Transverse colon (tissue), 4 donors: ENCODE results near the gene CHCHD6. TPM values are rescaled to one million over a fixed set of nuclear protein-coding genes. Genes with fewer than 3 reads are reported as not detected.

ENCODE experiments used
- DNase-seq: peaks from one replicate; pipeline ENCODE4 v3.0.0-alpha.2; 2019
- H3K27ac ChIP-seq, 4 donors: fragments of 200-600 bp; sonication (generic); 2 replicates each; pipeline ENCODE4 v1.5.1; 2016 to 2018; ENCODE audit warnings: inconsistent platforms in 4 of 4
- H3K27me3 ChIP-seq: fragments of 200-600 bp; sonication (generic); 2 replicates; pipeline ENCODE4 v1.5.1; 2017; ENCODE audit warnings: inconsistent platforms
- H3K36me3 ChIP-seq, 4 donors: fragments of 200-600 bp; sonication (generic); 2 replicates each; pipeline ENCODE4 v1.5.1; 2017 to 2019; ENCODE audit warnings: inconsistent platforms in 4 of 4
- H3K4me1 ChIP-seq, 4 donors: fragments of 200-600 bp; sonication (generic); 2 replicates each; pipeline ENCODE4 v1.5.1; 2017 to 2020; ENCODE audit warnings: inconsistent platforms in 4 of 4
- H3K4me3 ChIP-seq, 4 donors: fragments of 200-600 bp; sonication (generic); 1 replicate in 1 of 4; 2 replicates in 3 of 4; pipeline versions ENCODE4 v1.5.1 to v1.6.1; 2017 to 2019; ENCODE audit warnings: inconsistent platforms in 4 of 4
- H3K9me3 ChIP-seq, 2 donors: fragments of 200-600 bp; sonication (generic); 2 replicates each; pipeline ENCODE4 v1.5.1; 2017 to 2019; ENCODE audit warnings: inconsistent platforms in 2 of 2
- EP300 ChIP-seq: sonication (generic); formaldehyde crosslinking; IDR thresholded peaks from one replicate; pipeline ENCODE4 v1.6.1; 2017; ENCODE audit warnings: antibody characterized with exemption, low read depth
- POLR2A ChIP-seq: fragments of 450-650 bp; IDR thresholded peaks from one replicate; pipeline ENCODE4 v1.6.1; 2016; ENCODE audit warnings: antibody characterized with exemption, mild to moderate bottlenecking, moderate library complexity
- POLR2AphosphoS5 ChIP-seq, 3 donors: sonication (generic); formaldehyde crosslinking; IDR thresholded peaks; one replicate each; pipeline ENCODE4 v1.6.1; 2016; ENCODE audit warnings: antibody characterized with exemption in 3 of 3
- WGBS, 2 donors: methylation state at CpG; one replicate each; pipeline ENCODE4 v1.1.5; 2018; ENCODE audit warnings: low coverage in 1 of 2; 5-methylcytosine and 5-hydroxymethylcytosine counted together
- in situ Hi-C, 4 donors: fragments of 200-750 bp; cut with MboI; loops; one replicate each; pipeline versions ENCODE4 v1.15.0 to v1.15.1; 2017; ENCODE audit warnings: low sequenced_read_pairs in 3 of 4, low pct_ligation_motif_present in 1 of 4, low pct_unique_long_range_greater_than_20kb in 1 of 4
- intact Hi-C: fragments of 100-400 bp; cut with DNase I; formaldehyde crosslinking; loops from one replicate; pipeline ENCODE4 v1.15.1; 2023; ENCODE audit warnings: low total_unique reads
- total RNA-seq, 4 donors: library from RNA; depleted of rRNA; stranded (reverse); fragments of >200 nt; gene quantifications; one replicate each; pipeline ENCODE4 v1.1.0, GENCODE V29; 2016
- TF ChIP-seq, protein P1 (sequence below), 5 experiments: fragments of 200-600 bp in 3 of 5; fragments of 450-650 bp in 2 of 5; sonication (generic) in 3 of 5; IDR thresholded peaks; 1 replicate in 2 of 5; 2 replicates in 3 of 5; pipeline ENCODE4 v1.5.1; 2016 to 2017; ENCODE audit warnings: antibody characterized with exemption in 5 of 5, inconsistent platforms in 3 of 5, mild to moderate bottlenecking in 2 of 5, moderate library complexity in 1 of 5

Gene CHCHD6
- total RNA-seq, 4 donors from 2014 or later, result 4.6 to 12.1 (median 5.3) TPM

DNA sequence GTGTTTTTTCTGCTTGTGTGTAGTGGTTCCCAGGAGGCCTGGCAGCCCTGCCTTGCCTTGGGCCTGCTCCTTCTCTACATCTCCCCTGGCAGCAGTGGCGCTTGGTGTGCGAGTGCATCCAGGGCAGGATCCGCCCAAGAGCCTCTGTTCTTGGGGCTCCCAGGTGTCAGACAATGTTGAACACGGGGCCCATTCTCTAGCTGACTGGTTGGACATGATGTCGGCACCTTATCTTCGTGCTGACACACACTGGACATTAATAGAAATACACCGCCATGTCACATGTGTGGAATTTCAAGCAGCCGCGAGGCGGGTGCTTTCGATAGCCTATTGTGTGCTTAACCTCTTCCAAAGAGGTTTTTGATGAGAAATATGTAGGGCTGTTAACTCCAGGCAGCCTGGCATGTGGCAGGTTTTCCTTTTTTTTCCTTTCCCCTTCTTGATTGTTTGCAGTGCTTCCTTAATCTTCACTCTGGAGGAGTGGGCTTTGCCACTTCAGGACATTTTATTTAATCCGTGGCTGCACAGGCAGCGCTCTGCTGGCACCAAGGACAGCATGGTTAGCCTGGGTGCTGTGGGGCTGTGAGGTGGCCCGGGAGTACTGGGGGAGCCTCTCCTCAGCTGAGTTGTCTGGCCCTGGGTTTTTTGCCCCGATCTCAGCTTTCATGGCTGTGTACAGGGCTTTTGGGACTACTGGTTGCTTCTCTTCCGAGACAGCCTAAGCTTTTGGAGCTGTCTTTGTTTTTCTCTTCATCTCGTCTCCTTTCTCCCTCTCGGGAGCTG lies 42.5 kb downstream of the CHCHD6 start:
- TF ChIP-seq, protein P1, sequence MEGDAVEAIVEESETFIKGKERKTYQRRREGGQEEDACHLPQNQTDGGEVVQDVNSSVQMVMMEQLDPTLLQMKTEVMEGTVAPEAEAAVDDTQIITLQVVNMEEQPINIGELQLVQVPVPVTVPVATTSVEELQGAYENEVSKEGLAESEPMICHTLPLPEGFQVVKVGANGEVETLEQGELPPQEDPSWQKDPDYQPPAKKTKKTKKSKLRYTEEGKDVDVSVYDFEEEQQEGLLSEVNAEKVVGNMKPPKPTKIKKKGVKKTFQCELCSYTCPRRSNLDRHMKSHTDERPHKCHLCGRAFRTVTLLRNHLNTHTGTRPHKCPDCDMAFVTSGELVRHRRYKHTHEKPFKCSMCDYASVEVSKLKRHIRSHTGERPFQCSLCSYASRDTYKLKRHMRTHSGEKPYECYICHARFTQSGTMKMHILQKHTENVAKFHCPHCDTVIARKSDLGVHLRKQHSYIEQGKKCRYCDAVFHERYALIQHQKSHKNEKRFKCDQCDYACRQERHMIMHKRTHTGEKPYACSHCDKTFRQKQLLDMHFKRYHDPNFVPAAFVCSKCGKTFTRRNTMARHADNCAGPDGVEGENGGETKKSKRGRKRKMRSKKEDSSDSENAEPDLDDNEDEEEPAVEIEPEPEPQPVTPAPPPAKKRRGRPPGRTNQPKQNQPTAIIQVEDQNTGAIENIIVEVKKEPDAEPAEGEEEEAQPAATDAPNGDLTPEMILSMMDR (IDR thresholded peaks at IDR 0.05), result no peak
- TF ChIP-seq POLR2AphosphoS5 (IDR thresholded peaks at IDR 0.05), result no peak
- no peak for TF ChIP-seq POLR2A
- TF ChIP-seq EP300, result no peak

DNA sequence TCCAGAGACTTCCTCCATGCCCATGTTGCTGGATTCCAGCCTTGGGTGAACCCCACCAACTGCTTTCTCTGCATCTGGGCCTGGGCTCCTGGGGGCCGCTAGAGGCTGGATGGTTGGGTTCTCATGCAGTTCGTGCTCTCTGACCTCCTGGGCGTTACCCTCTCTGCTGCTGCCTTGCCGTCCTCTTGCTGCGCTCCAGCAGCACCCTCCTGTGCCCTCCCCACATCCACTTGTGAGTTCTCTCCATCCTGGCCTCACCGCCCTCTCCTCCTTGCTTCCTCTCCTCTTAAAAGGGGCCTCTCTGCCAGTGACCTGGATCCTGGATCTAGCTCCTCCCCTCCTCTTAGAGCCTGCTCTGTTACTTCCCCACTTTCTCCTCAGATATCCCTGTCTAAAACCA lies 43.7 kb downstream of the CHCHD6 start:
- DNase-seq, result no peak
- 93 to 94% methylated on average over 3 to 6 of the region's 6 CpGs for WGBS, 2 donors
- no peak overlapping the region for H3K27ac ChIP-seq
- H3K4me3 ChIP-seq, result no peak overlapping the region
- H3K36me3 ChIP-seq, result no peaks in the 10 kb centered on the region
- no peaks in the 10 kb centered on the region for H3K9me3 ChIP-seq
- no peak for TF ChIP-seq POLR2AphosphoS5 (IDR thresholded peaks at IDR 0.05)
- TF ChIP-seq, protein P1 (IDR thresholded peaks at IDR 0.05), result no peak
- no peak for TF ChIP-seq POLR2A
- no peak for TF ChIP-seq EP300
- intact Hi-C loops, result no loop called here
- in situ Hi-C loops, result loop anchor here in 1 of 4 donors (25.0 kb wide), 1 partner anchor 715 kb away; no protein-coding TSS in a partner anchor
- peaks cover 0 to 9% (median 2%) of the 10 kb centered on the region in 4 donors for H3K4me1 ChIP-seq
- H3K27me3 ChIP-seq, result no peaks in the 10 kb centered on the region

More for the DNA sequence above, 42.5 kb downstream of the CHCHD6 start:
- intact Hi-C loops, result no loop called here
- in situ Hi-C loops, result loop anchor here in 1 of 4 donors (25.0 kb wide), 1 partner anchor 716 kb away; no protein-coding TSS in a partner anchor
- Histone ChIP-seq H3K4me3 (no peak overlapping the region), H3K4me1 (peaks cover 0 to 9% (median 2%) of the 10 kb centered on the region in 4 donors), H3K9me3 (no peaks in the 10 kb centered on the region), H3K36me3 (no peaks in the 10 kb centered on the region), H3K27ac (no peak overlapping the region), H3K27me3 (no peaks in the 10 kb centered on the region)
- WGBS, 2 donors, result 87 to 95% methylated on average over 7 to 18 of the region's 18 CpGs
- no peak for DNase-seq

DNA sequence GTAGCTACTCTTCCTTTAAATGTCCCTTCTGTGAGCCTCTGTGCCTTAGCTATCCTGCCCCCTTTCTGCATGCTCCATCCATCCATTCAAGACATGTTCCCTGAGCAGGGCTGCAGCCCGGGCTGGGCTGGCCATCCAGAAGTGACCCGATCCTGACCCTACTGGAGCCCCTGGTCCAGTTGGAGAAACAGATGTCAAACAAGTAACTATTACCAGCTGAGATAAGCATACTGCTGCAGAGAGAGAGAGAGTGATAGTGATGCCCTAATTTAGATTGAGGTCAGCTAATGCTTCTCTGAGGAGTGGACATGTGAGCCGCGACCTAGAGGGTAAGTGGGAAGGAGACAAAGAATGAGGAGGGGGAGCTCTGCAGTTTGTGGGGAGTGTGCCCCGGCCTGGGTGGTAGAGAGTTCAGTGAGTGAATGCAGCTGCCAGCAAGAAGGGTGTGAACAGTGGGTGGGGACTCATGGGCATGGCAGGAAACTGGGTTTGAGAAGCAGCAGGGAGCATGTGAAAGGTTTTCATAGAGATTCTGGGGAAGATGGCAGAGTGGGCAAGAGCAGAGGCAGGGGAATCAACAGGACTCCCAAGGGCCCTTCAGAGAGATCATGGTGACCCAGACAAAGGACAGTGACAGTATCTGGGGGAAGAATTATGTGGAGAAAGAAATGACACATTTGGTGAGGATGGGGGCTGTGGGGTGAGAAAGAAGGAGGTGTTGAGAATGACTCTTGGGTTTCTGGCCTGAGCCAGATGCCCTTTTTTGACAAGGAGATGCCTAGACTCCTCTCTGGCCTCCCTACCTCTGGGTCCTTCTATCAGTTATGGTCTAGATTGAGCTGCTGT lies 44.9 kb downstream of the CHCHD6 start:
- no peaks in the 10 kb centered on the region for H3K27me3 ChIP-seq
- H3K4me1 ChIP-seq, result peaks cover 0 to 9% (median 2%) of the 10 kb centered on the region in 4 donors
- H3K36me3 ChIP-seq, result no peaks in the 10 kb centered on the region
- TF ChIP-seq EP300 (no peak), POLR2AphosphoS5 (IDR thresholded peaks at IDR 0.05) (no peak), POLR2A (no peak)
- TF ChIP-seq, protein P1 (IDR thresholded peaks at IDR 0.05), result no peak
- no peaks in the 10 kb centered on the region for H3K9me3 ChIP-seq
- intact Hi-C loops, result no loop called here
- H3K4me3 ChIP-seq, result no peak overlapping the region
- DNase-seq, result no peak
- H3K27ac ChIP-seq, result no peak overlapping the region
- in situ Hi-C loops, result loop anchor here in 1 of 4 donors (25.0 kb wide), 1 partner anchor 713 kb away; no protein-coding TSS in a partner anchor
- WGBS, 2 donors, result 50 to 87% methylated on average over 1 to 5 of the region's 5 CpGs

DNA sequence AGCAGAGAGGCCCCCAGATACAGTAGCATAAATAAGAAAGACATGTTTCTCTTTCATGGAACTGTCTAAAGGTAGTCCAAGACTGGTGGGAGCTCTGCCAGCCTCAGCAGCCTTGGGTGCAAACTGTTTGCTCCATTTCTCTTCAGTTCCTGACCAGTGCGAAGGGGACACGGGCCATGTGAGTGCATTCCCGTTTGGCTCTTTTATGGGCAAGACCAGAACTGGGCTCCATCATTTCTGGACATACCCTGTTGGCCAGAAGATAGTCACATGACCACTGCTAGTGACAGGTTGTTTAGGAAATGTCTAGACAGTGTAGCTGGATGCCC lies 45.5 kb downstream of the CHCHD6 start:
- TF ChIP-seq POLR2A, result no peak
- no peak for TF ChIP-seq POLR2AphosphoS5 (IDR thresholded peaks at IDR 0.05)
- TF ChIP-seq, protein P1 (IDR thresholded peaks at IDR 0.05), result no peak
- Histone ChIP-seq H3K27me3 (no peaks in the 10 kb centered on the region), H3K36me3 (no peaks in the 10 kb centered on the region), H3K4me1 (peaks cover 0 to 9% (median 2%) of the 10 kb centered on the region in 4 donors), H3K9me3 (no peaks in the 10 kb centered on the region), H3K27ac (no peak overlapping the region), H3K4me3 (no peak overlapping the region)
- intact Hi-C loops (no loop called here), in situ Hi-C loops (loop anchor here in 1 of 4 donors (25.0 kb wide), 1 partner anchor 713 kb away; no protein-coding TSS in a partner anchor)
- WGBS, 2 donors, result 90% methylated on average over 3 of the region's 3 CpGs; no CpG with 5 or more reads in 1 of the 2 donors
- DNase-seq, result no peak
